Liver (tissue), 9 donors: ENCODE results near the gene IL21R. TPM values are rescaled to one million over a fixed set of nuclear protein-coding genes. Genes with fewer than 3 reads are reported as not detected.

Experiments
- DNase-seq: peaks from one replicate; pipeline ENCODE4 v3.0.0-alpha.2; 2017; ENCODE audit warnings: low spot score
- H3K27ac ChIP-seq, 2 donors: one replicate each; pipeline ENCODE4 v1.7.0; 2013; ENCODE audit warnings: inconsistent platforms in 2 of 2, low read length in 2 of 2, control low read depth in 1 of 2, low read depth in 1 of 2, mild to moderate bottlenecking in 1 of 2
- H3K27me3 ChIP-seq, 4 donors: one replicate each; pipeline versions ENCODE4 v1.6.1 to v1.7.0; 2013; ENCODE audit warnings: low read length in 3 of 4, inconsistent platforms in 1 of 4, mild to moderate bottlenecking in 1 of 4, moderate library complexity in 1 of 4; ENCODE audit not compliant: control insufficient read depth in 4 of 4, insufficient read depth in 4 of 4
- H3K36me3 ChIP-seq, 4 donors: one replicate each; pipeline versions ENCODE4 v1.6.1 to v1.7.0; 2013; ENCODE audit warnings: low read length in 3 of 4, mild to moderate bottlenecking in 3 of 4, low read depth in 1 of 4, moderate library complexity in 1 of 4; ENCODE audit not compliant: control insufficient read depth in 4 of 4, insufficient read depth in 3 of 4
- H3K4me1 ChIP-seq, 4 donors: one replicate each; pipeline versions ENCODE4 v1.6.1 to v1.7.0; 2013; ENCODE audit warnings: low read length in 3 of 4, mild to moderate bottlenecking in 3 of 4, moderate library complexity in 1 of 4; ENCODE audit not compliant: control insufficient read depth in 4 of 4, insufficient read depth in 4 of 4
- H3K4me3 ChIP-seq, 3 donors: one replicate each; pipeline versions ENCODE4 v1.6.1 to v1.7.0; 2013; ENCODE audit warnings: low read length in 3 of 3, control low read depth in 1 of 3, low read depth in 1 of 3, mild to moderate bottlenecking in 1 of 3
- H3K9ac ChIP-seq, 2 donors: one replicate each; pipeline ENCODE4 v1.7.0; 2013; ENCODE audit warnings: low read length in 2 of 2, mild to moderate bottlenecking in 2 of 2, moderate library complexity in 2 of 2, control low read depth in 1 of 2, low read depth in 1 of 2
- H3K9me3 ChIP-seq, 4 donors: one replicate each; pipeline versions ENCODE4 v1.6.1 to v1.7.0; 2013; ENCODE audit warnings: low read length in 3 of 4; ENCODE audit not compliant: control insufficient read depth in 4 of 4
- ATF3 ChIP-seq: IDR thresholded peaks from 2 replicates; pipeline ENCODE4 v1.6.1; 2016; ENCODE audit warnings: antibody characterized with exemption
- CTCF ChIP-seq: fragments of 150-350 bp; IDR thresholded peaks from 2 replicates; pipeline ENCODE4 v1.5.1; 2017; ENCODE audit warnings: improper control_type of control experiment, low read depth, low read length; ENCODE audit not compliant: missing input control
- FOXA2 ChIP-seq: IDR thresholded peaks from 2 replicates; pipeline ENCODE4 v1.6.1; 2016; ENCODE audit warnings: antibody characterized with exemption
- GABPA ChIP-seq, 2 donors: IDR thresholded peaks in 1 of 2; conservative IDR thresholded peaks in 1 of 2; 2 replicates each; pipeline ENCODE4 v1.6.1; 2016; ENCODE audit warnings: antibody characterized with exemption in 2 of 2, mild to moderate bottlenecking in 1 of 2, moderate library complexity in 1 of 2
- HNF4G ChIP-seq: IDR thresholded peaks from 2 replicates; pipeline ENCODE4 v1.6.1; 2016; ENCODE audit warnings: antibody characterized with exemption
- JUND ChIP-seq, 2 donors: IDR thresholded peaks; 2 replicates each; pipeline ENCODE4 v1.6.1; 2016; ENCODE audit warnings: antibody characterized with exemption in 2 of 2
- NR2F2 ChIP-seq: IDR thresholded peaks from 2 replicates; pipeline ENCODE4 v1.6.1; 2016; ENCODE audit warnings: antibody characterized with exemption
- RAD21 ChIP-seq, 2 donors: IDR thresholded peaks; 2 replicates each; pipeline ENCODE4 v1.6.1; 2016; ENCODE audit warnings: antibody characterized with exemption in 2 of 2, mild to moderate bottlenecking in 2 of 2
- REST ChIP-seq: IDR thresholded peaks from 2 replicates; pipeline ENCODE4 v1.6.1; 2016; ENCODE audit warnings: antibody characterized with exemption, mild to moderate bottlenecking
- RXRA ChIP-seq, 2 donors: IDR thresholded peaks; 2 replicates each; pipeline ENCODE4 v1.6.1; 2017 to 2018; ENCODE audit warnings: antibody characterized with exemption in 2 of 2, mild to moderate bottlenecking in 1 of 2
- YY1 ChIP-seq: IDR thresholded peaks from 2 replicates; pipeline ENCODE4 v1.6.1; 2016; ENCODE audit warnings: antibody characterized with exemption, mild to moderate bottlenecking
- WGBS: extraction: QIAGEN DNeasy Blood & Tissue Kit; methylation state at CpG from one replicate; pipeline ENCODE4 v1.1.7; 2013; 5-methylcytosine and 5-hydroxymethylcytosine counted together
- polyA plus RNA-seq, 2 donors: library from polyadenylated mRNA; stranded (reverse) in 1 of 2; unstranded in 1 of 2; fragments of 200-250 nt in 1 of 2; fragments of >200 nt in 1 of 2; fragmentation: Nextera tagmentation in 1 of 2; extraction: Ambion mirVana in 1 of 2; gene quantifications; one replicate each; pipeline versions ENCODE4 v1.2.1 to v1.2.3, GENCODE V29; 2013 to 2015
- total RNA-seq, 2 donors: library from RNA; depleted of rRNA; stranded (reverse); fragments of >200 nt; gene quantifications; one replicate each; pipeline ENCODE4 v1.2.3, GENCODE V29; 2014
- TF ChIP-seq, protein P1 (sequence below): IDR thresholded peaks from 2 replicates; pipeline ENCODE4 v1.6.1; 2016; ENCODE audit warnings: antibody characterized with exemption
- donor health status: healthy.
- donor health status: healthy.
- donor health status: healthy.
- donor health status: healthy.
- donor health status: healthy.

The IL21R gene
- total and polyA plus RNA-seq, 4 donors: 0.19 to 0.84 (median 0.39) TPM

DNA sequence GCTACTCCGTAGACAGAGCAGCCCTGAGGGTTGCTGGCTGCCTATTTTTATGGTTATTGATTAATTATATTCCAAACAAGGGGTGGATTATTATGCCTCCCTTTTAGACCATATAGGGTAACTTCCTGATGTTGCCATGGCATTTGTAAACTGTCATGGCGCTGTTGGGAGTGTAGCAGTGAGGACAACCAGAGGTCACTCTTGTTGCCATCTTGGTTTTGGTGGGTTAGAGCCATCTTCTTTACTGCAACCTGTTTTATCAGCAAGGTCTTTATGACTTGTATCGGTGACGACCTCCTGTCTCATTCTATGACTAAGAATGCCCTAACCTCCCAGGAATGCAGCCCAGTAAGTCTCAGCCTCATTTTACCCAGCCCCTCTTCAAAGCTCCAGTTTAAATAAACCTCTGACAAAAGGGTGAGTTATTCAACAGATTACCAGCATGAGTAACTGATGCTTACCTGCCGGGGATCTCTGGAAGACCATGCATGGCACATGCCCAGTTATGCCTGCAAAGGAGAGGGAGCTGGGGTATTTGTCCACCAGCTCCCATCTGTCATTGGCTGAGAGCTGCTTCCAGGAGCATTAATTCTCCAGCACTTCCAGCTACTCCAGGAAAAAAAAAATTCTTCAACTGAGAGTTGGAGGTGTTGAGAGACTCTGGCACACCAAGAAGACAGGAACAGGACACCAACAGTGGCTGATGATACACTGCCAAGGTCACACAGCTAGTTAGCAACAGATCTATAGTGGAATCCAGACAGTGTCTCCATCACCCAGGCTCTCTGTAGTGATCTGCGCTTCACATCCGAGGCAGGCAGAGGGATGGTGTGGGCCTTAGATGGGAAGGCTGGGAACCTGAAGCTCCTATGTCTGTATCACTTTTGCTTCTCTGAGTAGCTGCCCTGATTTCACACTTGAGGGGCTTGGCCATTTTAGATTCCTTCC lies 36.6 kb upstream of the IL21R start:
- Histone ChIP-seq H3K9ac (no peak overlapping the region), H3K27me3 (no peaks in the 10 kb centered on the region), H3K27ac (peak overlapping the region; percentile 45 to 74), H3K36me3 (peaks cover 7 to 23% (median 20%) of the 10 kb centered on the region in 4 donors), H3K9me3 (no peaks in the 10 kb centered on the region), H3K4me1 (peaks cover 20 to 44% (median 39%) of the 10 kb centered on the region in 4 donors), H3K4me3 (no peak overlapping the region)
- WGBS: 78% methylated on average over 7 of the region's 7 CpGs
- peak; percentile 64 for TF ChIP-seq YY1
- no peak for TF ChIP-seq GABPA (IDR thresholded peaks at IDR 0.05 in 1 of 2, conservative IDR thresholded peaks at IDR 0.05 in 1 of 2)
- DNase-seq: no peak

DNA sequence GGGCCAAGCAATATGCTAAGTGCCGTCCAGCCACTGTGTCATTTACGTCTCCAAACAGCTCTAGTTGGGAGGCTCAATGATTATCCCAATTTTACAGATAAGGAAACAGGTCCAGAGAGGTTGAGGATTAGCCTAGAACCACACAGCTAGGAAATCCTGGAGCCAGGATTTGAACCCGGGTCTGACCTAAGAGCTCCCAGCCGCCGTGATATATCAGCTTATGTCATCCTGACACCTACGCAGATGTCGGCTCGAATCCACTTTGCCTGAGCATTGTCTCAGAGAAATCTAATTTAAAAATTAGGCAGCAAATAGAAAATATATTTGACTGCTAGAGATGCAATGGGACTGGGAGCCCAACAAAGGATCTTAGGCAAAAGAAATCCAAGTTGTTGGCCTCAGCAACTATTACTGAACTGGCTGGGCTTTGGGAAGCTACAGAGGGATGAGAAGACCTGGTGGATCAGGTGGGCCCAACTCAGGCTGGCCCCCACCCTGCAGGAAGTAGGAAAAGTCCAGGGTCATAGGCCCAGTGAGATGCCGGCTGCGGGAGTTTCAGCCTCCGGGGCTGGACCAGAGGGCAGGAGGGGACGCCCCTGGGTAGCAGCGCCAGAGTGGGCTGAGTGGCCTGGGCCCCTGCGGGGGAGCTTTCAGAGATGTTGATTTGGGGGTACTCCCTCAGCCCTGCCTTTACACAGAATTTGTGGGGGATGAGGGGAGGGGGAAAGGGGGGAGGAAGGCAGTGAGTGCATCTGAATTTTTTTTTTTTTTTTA lies 35.1 kb upstream of the IL21R start:
- H3K9me3 ChIP-seq: no peaks in the 10 kb centered on the region
- no peak for TF ChIP-seq REST
- TF ChIP-seq NR2F2: no peak
- no peak for TF ChIP-seq RXRA (IDR thresholded peaks at IDR 0.05)
- TF ChIP-seq, protein P1, sequence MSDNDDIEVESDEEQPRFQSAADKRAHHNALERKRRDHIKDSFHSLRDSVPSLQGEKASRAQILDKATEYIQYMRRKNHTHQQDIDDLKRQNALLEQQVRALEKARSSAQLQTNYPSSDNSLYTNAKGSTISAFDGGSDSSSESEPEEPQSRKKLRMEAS: no peak
- TF ChIP-seq RAD21 (IDR thresholded peaks at IDR 0.05): no peak
- TF ChIP-seq HNF4G: no peak
- no peak for TF ChIP-seq FOXA2
- TF ChIP-seq YY1: no peak
- TF ChIP-seq ATF3: no peak
- no peak for TF ChIP-seq CTCF
- TF ChIP-seq JUND (IDR thresholded peaks at IDR 0.05): no peak
- DNase-seq: no peak
- no peak overlapping the region for H3K9ac ChIP-seq
- H3K27me3 ChIP-seq: no peaks in the 10 kb centered on the region
- H3K27ac ChIP-seq: peak overlapping the region; percentile 58 to 70
- peaks cover 20 to 43% (median 39%) of the 10 kb centered on the region in 4 donors for H3K4me1 ChIP-seq
- H3K4me3 ChIP-seq: no peak overlapping the region
- peaks cover 3 to 15% (median 12%) of the 10 kb centered on the region in 4 donors for H3K36me3 ChIP-seq
- 57% methylated on average over 14 of the region's 14 CpGs for WGBS
